ENCODE data around the gene ADAM23. TPM values are rescaled to one million over a fixed set of nuclear protein-coding genes. Genes with fewer than 3 reads are reported as not detected.

The ADAM23 gene
- total RNA-seq, 2 donors from 2014 or later, result under 0.01 to 0.26 TPM

DNA sequence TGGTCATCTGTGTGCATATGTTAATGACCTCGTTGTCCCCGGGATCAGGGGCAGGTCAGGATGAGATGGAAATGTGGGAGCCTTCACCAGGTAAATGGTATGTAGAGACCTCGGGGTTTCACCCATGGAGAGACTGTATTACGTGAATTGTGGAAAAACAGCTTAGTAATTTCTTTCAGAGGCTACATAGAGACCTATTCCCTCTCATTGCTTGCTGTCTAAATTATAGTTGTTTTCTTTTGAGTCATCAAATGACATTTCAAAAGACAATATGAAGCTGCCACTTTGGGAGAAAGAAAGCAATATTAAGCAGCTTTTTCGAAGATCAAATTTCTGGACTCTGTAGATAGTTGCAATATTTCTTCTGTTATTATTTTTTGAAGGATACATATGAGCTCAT is 20.4 kb downstream of the ADAM23 start:
- Histone ChIP-seq H3K4me3 (no peak overlapping the region), H3K4me1 (no peaks in the 10 kb centered on the region), H3K9me3 (peaks cover 0 to 4% (median 0%) of the 10 kb centered on the region in 3 donors), H3K27ac (no peak overlapping the region), H3K36me3 (replicated peaks in 1 of 2; ENCODE audit: insufficient read depth in 1 of 2, low read depth in 2 of 2) (no peaks in the 10 kb centered on the region), H3K27me3 (no peaks in the 10 kb centered on the region)
- intact Hi-C loops (cut with DNase I), result no loop called here
- TF ChIP-seq, protein P1, sequence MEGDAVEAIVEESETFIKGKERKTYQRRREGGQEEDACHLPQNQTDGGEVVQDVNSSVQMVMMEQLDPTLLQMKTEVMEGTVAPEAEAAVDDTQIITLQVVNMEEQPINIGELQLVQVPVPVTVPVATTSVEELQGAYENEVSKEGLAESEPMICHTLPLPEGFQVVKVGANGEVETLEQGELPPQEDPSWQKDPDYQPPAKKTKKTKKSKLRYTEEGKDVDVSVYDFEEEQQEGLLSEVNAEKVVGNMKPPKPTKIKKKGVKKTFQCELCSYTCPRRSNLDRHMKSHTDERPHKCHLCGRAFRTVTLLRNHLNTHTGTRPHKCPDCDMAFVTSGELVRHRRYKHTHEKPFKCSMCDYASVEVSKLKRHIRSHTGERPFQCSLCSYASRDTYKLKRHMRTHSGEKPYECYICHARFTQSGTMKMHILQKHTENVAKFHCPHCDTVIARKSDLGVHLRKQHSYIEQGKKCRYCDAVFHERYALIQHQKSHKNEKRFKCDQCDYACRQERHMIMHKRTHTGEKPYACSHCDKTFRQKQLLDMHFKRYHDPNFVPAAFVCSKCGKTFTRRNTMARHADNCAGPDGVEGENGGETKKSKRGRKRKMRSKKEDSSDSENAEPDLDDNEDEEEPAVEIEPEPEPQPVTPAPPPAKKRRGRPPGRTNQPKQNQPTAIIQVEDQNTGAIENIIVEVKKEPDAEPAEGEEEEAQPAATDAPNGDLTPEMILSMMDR (IDR thresholded peaks at IDR 0.05), result no peak
- no peak for TF ChIP-seq POLR2A (IDR thresholded peaks at IDR 0.05)
- DNase-seq, result no peak
- no peak for ATAC-seq
- 69 to 80% methylated on average over 5 of the region's 5 CpGs for WGBS, 2 donors

DNA sequence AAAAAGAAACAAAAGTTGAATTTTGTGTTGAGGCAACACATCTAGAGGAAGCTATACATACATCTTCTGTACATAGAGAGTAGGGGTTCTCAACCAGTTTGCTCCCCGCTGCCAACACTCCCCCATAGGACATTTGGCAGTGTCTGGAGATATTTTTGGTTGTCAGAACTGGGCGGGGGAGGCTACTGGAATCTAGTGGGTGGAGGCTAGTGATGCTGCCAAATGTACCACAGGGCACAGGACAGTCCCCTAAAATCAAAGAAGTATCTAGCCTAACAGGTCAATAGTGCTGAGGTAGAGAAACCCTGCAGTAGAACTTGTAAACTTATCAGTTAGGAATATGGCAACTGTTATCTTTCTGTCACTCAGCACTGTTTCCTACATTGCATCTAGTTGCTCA is 21.3 kb downstream of the ADAM23 start:
- ATAC-seq, result no peak
- Histone ChIP-seq H3K9me3 (peaks cover 0 to 4% (median 0%) of the 10 kb centered on the region in 3 donors), H3K27me3 (no peaks in the 10 kb centered on the region), H3K27ac (no peak overlapping the region), H3K4me1 (no peaks in the 10 kb centered on the region), H3K36me3 (replicated peaks in 1 of 2; ENCODE audit: insufficient read depth in 1 of 2, low read depth in 2 of 2) (no peaks in the 10 kb centered on the region), H3K4me3 (no peak overlapping the region)
- no peak for TF ChIP-seq POLR2A (IDR thresholded peaks at IDR 0.05)
- TF ChIP-seq, protein P1 (IDR thresholded peaks at IDR 0.05), result no peak
- no peak for DNase-seq
- intact Hi-C loops (cut with DNase I), result no loop called here
- 69 to 84% methylated on average over 2 of the region's 2 CpGs for WGBS, 2 donors

DNA sequence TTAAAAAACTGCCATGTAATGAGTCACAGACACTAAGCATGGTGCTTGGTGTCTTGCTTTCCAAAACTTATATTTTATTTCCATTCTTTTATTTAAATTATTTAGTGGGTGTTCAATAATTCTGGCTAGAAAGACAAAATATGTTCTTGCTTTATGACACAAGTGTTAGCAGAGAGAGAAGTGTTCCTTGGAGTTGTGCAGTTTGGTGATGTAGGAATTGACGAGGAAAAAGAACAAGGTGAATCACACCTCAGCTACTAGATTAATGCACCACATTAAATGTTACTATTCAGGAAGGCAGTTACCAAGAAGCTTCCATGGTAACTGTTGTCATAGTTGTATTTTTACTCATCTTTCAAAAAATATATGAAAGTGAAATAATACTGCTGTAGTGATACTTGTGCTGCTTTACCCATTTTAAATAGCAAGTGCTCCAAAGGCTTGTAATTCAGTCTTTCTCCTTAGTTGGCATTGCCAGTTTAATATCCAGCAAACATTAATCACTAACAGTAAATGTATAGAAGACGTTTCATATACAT is 28.3 kb downstream of the ADAM23 start:
- intact Hi-C loops (cut with DNase I), result no loop called here
- no peak for DNase-seq
- 65 to 70% methylated on average over 2 of the region's 2 CpGs for WGBS, 2 donors
- no peak overlapping the region for H3K27ac ChIP-seq
- H3K9me3 ChIP-seq, result peaks cover 0 to 4% (median 0%) of the 10 kb centered on the region in 3 donors
- H3K4me3 ChIP-seq, result no peak overlapping the region
- ATAC-seq, result no peak
- no peaks in the 10 kb centered on the region for H3K27me3 ChIP-seq
- no peaks in the 10 kb centered on the region for H3K36me3 ChIP-seq (replicated peaks in 1 of 2; ENCODE audit: insufficient read depth in 1 of 2, low read depth in 2 of 2)
- H3K4me1 ChIP-seq, result no peaks in the 10 kb centered on the region
- TF ChIP-seq, protein P1 (IDR thresholded peaks at IDR 0.05), result no peak
- TF ChIP-seq POLR2A (IDR thresholded peaks at IDR 0.05), result no peak

DNA sequence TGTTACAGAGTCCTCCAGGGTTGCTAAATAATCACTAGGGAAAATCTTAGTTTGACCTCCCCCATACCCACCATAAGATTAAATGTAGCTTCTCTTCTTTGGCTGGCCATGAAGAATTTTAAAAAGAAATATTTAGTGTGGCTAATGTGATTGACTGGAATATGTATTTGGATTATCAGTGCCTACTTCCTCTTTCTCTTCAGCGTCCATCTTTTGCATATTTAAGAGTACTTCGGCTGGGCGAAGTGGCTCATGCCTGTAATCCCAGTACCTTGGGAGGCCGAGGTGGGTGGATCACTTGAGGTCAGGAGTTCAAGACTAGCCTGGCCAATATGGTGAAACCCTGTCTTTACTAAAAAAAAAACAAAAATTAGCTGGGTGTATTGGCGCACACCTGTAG is 28.8 kb downstream of the ADAM23 start:
- DNase-seq (no peak), ATAC-seq (no peak)
- Histone ChIP-seq H3K27ac (no peak overlapping the region), H3K36me3 (replicated peaks in 1 of 2; ENCODE audit: insufficient read depth in 1 of 2, low read depth in 2 of 2) (no peaks in the 10 kb centered on the region), H3K4me1 (no peaks in the 10 kb centered on the region), H3K9me3 (peaks cover 0 to 4% (median 0%) of the 10 kb centered on the region in 3 donors), H3K4me3 (no peak overlapping the region), H3K27me3 (no peaks in the 10 kb centered on the region)
- TF ChIP-seq, protein P1 (IDR thresholded peaks at IDR 0.05), result no peak
- TF ChIP-seq POLR2A (IDR thresholded peaks at IDR 0.05), result no peak
- 74 to 78% methylated on average over 5 of the region's 5 CpGs for WGBS, 2 donors
- intact Hi-C loops (cut with DNase I), result no loop called here

DNA sequence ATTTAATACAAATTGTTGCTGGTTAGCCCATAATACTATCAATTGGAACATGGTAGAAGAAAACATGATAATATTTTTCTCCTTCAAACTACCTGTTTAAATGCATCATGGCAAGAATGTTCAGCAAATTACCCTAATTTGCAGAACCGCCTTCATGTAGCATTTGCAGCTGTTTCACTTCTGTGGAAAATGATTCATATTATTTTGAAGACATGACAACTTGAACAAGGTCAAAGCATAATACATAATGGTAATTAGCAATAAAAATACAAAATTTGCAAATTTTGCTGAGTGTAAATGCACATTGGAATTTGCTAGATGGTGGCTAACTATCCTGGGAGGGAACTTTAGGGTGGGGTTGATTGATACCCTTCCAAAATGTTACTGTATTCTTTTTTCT is 30.8 kb downstream of the ADAM23 start:
- no peak overlapping the region for H3K27ac ChIP-seq
- intact Hi-C loops (cut with DNase I), result no loop called here
- no peak for TF ChIP-seq POLR2A (IDR thresholded peaks at IDR 0.05)
- TF ChIP-seq, protein P1 (IDR thresholded peaks at IDR 0.05), result no peak
- H3K36me3 ChIP-seq (replicated peaks in 1 of 2; ENCODE audit: insufficient read depth in 1 of 2, low read depth in 2 of 2), result no peaks in the 10 kb centered on the region
- no peaks in the 10 kb centered on the region for H3K27me3 ChIP-seq
- WGBS, 2 donors, result 76 to 81% methylated on average over 1 of the region's 1 CpG
- H3K4me3 ChIP-seq, result no peak overlapping the region
- H3K9me3 ChIP-seq, result no peaks in the 10 kb centered on the region
- no peaks in the 10 kb centered on the region for H3K4me1 ChIP-seq
- DNase-seq, result no peak
- ATAC-seq, result no peak

Measured in body of pancreas (tissue), 4 donors.